Head of caudate nucleus (tissue), 42 donors: ENCODE results near the gene BAIAP3.

Experiments
- DNase-seq, 42 donors: peaks; one replicate each; pipeline versions ENCODE4 v3.0.0 to v3.0.0-alpha.2; 2020 to 2021; ENCODE audit warnings: mixed read lengths in 7 of 42
- intact Hi-C: fragments of 100-400 bp; cut with DNase I; formaldehyde crosslinking; loops from one replicate; pipeline ENCODE4 v1.15.0; 2022

Gene BAIAP3

GRCh38 chr16:1395444-1396031 lies 62.1 kb downstream of the BAIAP3 start:
- intact Hi-C loops = no loop called here
- DNase-seq = no peak

GRCh38 chr16:1397779-1398178 lies 64.3 kb downstream of the BAIAP3 start:
- intact Hi-C loops = no loop called here
- DNase-seq = no peak

- intact Hi-C loops = no loop called here
- DNase-seq = no peak
Measured at GRCh38 chr16:1398351-1398750, 64.9 kb downstream of the BAIAP3 start.
